Trophoblast cell (in vitro differentiated cells and primary cell): ENCODE data around the gene RHOBTB3.

ENCODE experiments used
- DNase-seq, 2 donors: peaks; one replicate each; pipeline ENCODE4 v3.0.0-alpha.2; 2016
- H2AFZ ChIP-seq: 2 replicates; pipeline ENCODE4 v1.6.1; 2013; ENCODE audit warnings: low read length, moderate library complexity, mild to moderate bottlenecking; ENCODE audit not compliant: insufficient read depth, poor library complexity
- H2AK5ac ChIP-seq: 2 replicates; pipeline ENCODE4 v1.6.1; 2013; ENCODE audit warnings: mild to moderate bottlenecking, low read length
- H2BK120ac ChIP-seq: 2 replicates; pipeline ENCODE4 v1.6.1; 2013; ENCODE audit warnings: low read length, mild to moderate bottlenecking, moderate library complexity; ENCODE audit not compliant: insufficient read depth, poor library complexity
- H2BK12ac ChIP-seq: 2 replicates; pipeline ENCODE4 v1.6.1; 2013; ENCODE audit warnings: mild to moderate bottlenecking, low read length, moderate library complexity
- H2BK5ac ChIP-seq: 2 replicates; pipeline ENCODE4 v1.6.1; 2013; ENCODE audit warnings: low read length, low read depth, moderate library complexity, mild to moderate bottlenecking; ENCODE audit not compliant: poor library complexity
- H3K14ac ChIP-seq: 2 replicates; pipeline ENCODE4 v1.6.1; 2013; ENCODE audit warnings: mild to moderate bottlenecking, low read length
- H3K18ac ChIP-seq: 2 replicates; pipeline ENCODE4 v1.6.1; 2013; ENCODE audit warnings: mild to moderate bottlenecking, low read length
- H3K23ac ChIP-seq: 2 replicates; pipeline ENCODE4 v1.6.1; 2013; ENCODE audit warnings: low read length
- H3K27ac ChIP-seq: 2 replicates; pipeline ENCODE4 v1.5.1; 2013; ENCODE audit warnings: low read depth, mild to moderate bottlenecking, inconsistent platforms, low read length, moderate library complexity
- H3K27me3 ChIP-seq: 2 replicates; pipeline ENCODE4 v1.6.1; 2013; ENCODE audit warnings: inconsistent platforms, mild to moderate bottlenecking, low read length, moderate library complexity; ENCODE audit not compliant: insufficient read depth
- H3K36me3 ChIP-seq, 2 experiments: 1 replicate in 1 of 2; 2 replicates in 1 of 2; pipeline ENCODE4 v1.6.1; 2013; ENCODE audit warnings: low read length in 2 of 2, mild to moderate bottlenecking in 2 of 2, moderate library complexity in 1 of 2; ENCODE audit not compliant: insufficient read depth in 2 of 2, control insufficient read depth in 1 of 2
- H3K4ac ChIP-seq: 2 replicates; pipeline ENCODE4 v1.6.1; 2013; ENCODE audit warnings: low read depth, mild to moderate bottlenecking, low read length, moderate library complexity
- H3K4me1 ChIP-seq, 2 experiments: 1 replicate in 1 of 2; 2 replicates in 1 of 2; pipeline ENCODE4 v1.6.1; 2013; ENCODE audit warnings: low read length in 2 of 2, mild to moderate bottlenecking in 2 of 2, moderate library complexity in 1 of 2; ENCODE audit not compliant: insufficient read depth in 2 of 2, control insufficient read depth in 1 of 2
- H3K4me2 ChIP-seq: 2 replicates; pipeline ENCODE4 v1.6.1; 2013; ENCODE audit warnings: inconsistent platforms, mild to moderate bottlenecking, low read length, moderate library complexity
- H3K4me3 ChIP-seq: 2 replicates; pipeline ENCODE4 v1.5.1; 2013; ENCODE audit warnings: mild to moderate bottlenecking, low read depth, low read length, inconsistent platforms
- H3K79me1 ChIP-seq: one replicate; pipeline ENCODE4 v1.6.1; 2013; ENCODE audit warnings: low read length
- H3K79me2 ChIP-seq: 2 replicates; pipeline ENCODE4 v1.6.1; 2013; ENCODE audit warnings: low read length, mild to moderate bottlenecking; ENCODE audit not compliant: control insufficient read depth, insufficient read depth, poor library complexity
- H3K9ac ChIP-seq: 2 replicates; pipeline ENCODE4 v1.6.1; 2013; ENCODE audit warnings: mild to moderate bottlenecking, low read length
- H3K9me3 ChIP-seq: 2 replicates; pipeline ENCODE4 v1.6.1; 2013; ENCODE audit warnings: low read depth, mild to moderate bottlenecking, control low read depth, inconsistent platforms, low read length; ENCODE audit not compliant: insufficient read depth
- H4K12ac ChIP-seq: 2 replicates; pipeline ENCODE4 v1.6.1; 2013; ENCODE audit warnings: low read depth, mild to moderate bottlenecking, low read length, moderate library complexity
- H4K8ac ChIP-seq: 2 replicates; pipeline ENCODE4 v1.6.1; 2013; ENCODE audit warnings: low read depth, mild to moderate bottlenecking, low read length, moderate library complexity
- H4K91ac ChIP-seq: one replicate; pipeline ENCODE4 v1.6.1; 2013; ENCODE audit warnings: low read depth, mild to moderate bottlenecking, low read length, moderate library complexity
- WGBS: extraction: QIAGEN DNeasy Blood & Tissue Kit; methylation state at CpG from one replicate; pipeline ENCODE4 v1.1.7; 2013; ENCODE audit warnings: missing lambda C conversion rate; ENCODE audit not compliant: insufficient read length, insufficient coverage; ENCODE audit errors: extremely low coverage; 5-methylcytosine and 5-hydroxymethylcytosine counted together

The RHOBTB3 gene

GRCh38 chr5:95768731-95769130 lies 37.6 kb downstream of the RHOBTB3 start:
- Histone ChIP-seq H3K4me1 (peaks cover 3 to 9% of the 10 kb centered on the region in 2 experiments), H2AK5ac (no peak overlapping the region), H3K36me3 (peaks cover 28 to 50% of the 10 kb centered on the region in 2 experiments), H3K79me1 (peaks cover 2% of the 10 kb centered on the region), H4K91ac (no peak overlapping the region), H2AFZ (no peak overlapping the region), H4K12ac (no peak overlapping the region), H3K9me3 (no peaks in the 10 kb centered on the region), H3K27me3 (no peaks in the 10 kb centered on the region), H2BK120ac (no peak overlapping the region), H3K27ac (no peak overlapping the region), H3K4me2 (no peak overlapping the region), H2BK5ac (no peak overlapping the region), H3K18ac (no peak overlapping the region), H3K4ac (no peak overlapping the region), H3K23ac (no peak overlapping the region), H2BK12ac (no peak overlapping the region), H3K14ac (no peak overlapping the region), H3K9ac (no peak overlapping the region), H4K8ac (no peak overlapping the region), H3K4me3 (no peak overlapping the region), H3K79me2 (no peaks in the 10 kb centered on the region)
- no CpG with 5 or more reads among the region's 9 CpGs for WGBS
- DNase-seq, result no peak

- Histone ChIP-seq H3K4me3 (no peak overlapping the region), H4K8ac (no peak overlapping the region), H3K4ac (no peak overlapping the region), H3K79me2 (no peaks in the 10 kb centered on the region), H2AK5ac (no peak overlapping the region), H3K4me1 (peaks cover 3 to 9% of the 10 kb centered on the region in 2 experiments), H3K14ac (no peak overlapping the region), H3K9me3 (no peaks in the 10 kb centered on the region), H2BK5ac (no peak overlapping the region), H2BK120ac (no peak overlapping the region), H2BK12ac (no peak overlapping the region), H3K27me3 (no peaks in the 10 kb centered on the region), H3K79me1 (no peaks in the 10 kb centered on the region), H3K27ac (no peak overlapping the region), H4K12ac (no peak overlapping the region), H3K4me2 (no peak overlapping the region), H3K23ac (no peak overlapping the region), H3K36me3 (peaks cover 24 to 41% of the 10 kb centered on the region in 2 experiments), H3K18ac (no peak overlapping the region), H2AFZ (no peak overlapping the region), H4K91ac (no peak overlapping the region), H3K9ac (no peak overlapping the region)
- DNase-seq, result no peak
- no CpG with 5 or more reads among the region's 8 CpGs for WGBS
These were observed 39.9 kb downstream of the RHOBTB3 start for GRCh38 chr5:95770830-95771708.

- Histone ChIP-seq H3K4me3 (no peak overlapping the region), H2AK5ac (no peak overlapping the region), H3K27ac (no peak overlapping the region), H3K36me3 (peaks cover 23 to 43% of the 10 kb centered on the region in 2 experiments), H2BK5ac (no peak overlapping the region), H4K91ac (no peak overlapping the region), H2BK120ac (no peak overlapping the region), H3K27me3 (no peaks in the 10 kb centered on the region), H3K9me3 (no peaks in the 10 kb centered on the region), H3K4ac (no peak overlapping the region), H3K4me1 (peaks cover 3 to 9% of the 10 kb centered on the region in 2 experiments), H4K12ac (no peak overlapping the region), H3K4me2 (no peak overlapping the region), H3K79me1 (no peaks in the 10 kb centered on the region), H3K23ac (no peak overlapping the region), H4K8ac (no peak overlapping the region), H3K14ac (no peak overlapping the region), H3K9ac (no peak overlapping the region), H3K79me2 (no peaks in the 10 kb centered on the region), H2BK12ac (no peak overlapping the region), H2AFZ (no peak overlapping the region), H3K18ac (no peak overlapping the region)
- no peak for DNase-seq
- no CpG with 5 or more reads among the region's 2 CpGs for WGBS
These were observed 40.8 kb downstream of the RHOBTB3 start for GRCh38 chr5:95771892-95772291.

GRCh38 chr5:95773335-95774059 lies 42.4 kb downstream of the RHOBTB3 start:
- no peak overlapping the region for H2AFZ ChIP-seq
- H3K9ac ChIP-seq, result no peak overlapping the region
- H4K12ac ChIP-seq, result no peak overlapping the region
- WGBS, result no CpG with 5 or more reads among the region's 3 CpGs
- no peak overlapping the region for H4K91ac ChIP-seq
- H3K36me3 ChIP-seq, result peaks cover 22 to 41% of the 10 kb centered on the region in 2 experiments
- no peak overlapping the region for H2BK12ac ChIP-seq
- H3K14ac ChIP-seq, result no peak overlapping the region
- peaks cover 3 to 9% of the 10 kb centered on the region in 2 experiments for H3K4me1 ChIP-seq
- peak overlapping the region; percentile 0 for H3K18ac ChIP-seq
- H2AK5ac ChIP-seq, result no peak overlapping the region
- H2BK5ac ChIP-seq, result no peak overlapping the region
- no peak overlapping the region for H2BK120ac ChIP-seq
- H3K4me2 ChIP-seq, result no peak overlapping the region
- no peaks in the 10 kb centered on the region for H3K27me3 ChIP-seq
- no peak overlapping the region for H4K8ac ChIP-seq
- H3K27ac ChIP-seq, result no peak overlapping the region
- H3K79me2 ChIP-seq, result no peaks in the 10 kb centered on the region
- DNase-seq, result peak in 1 of 2 donors; percentile 19
- no peak overlapping the region for H3K4ac ChIP-seq
- H3K23ac ChIP-seq, result no peak overlapping the region
- H3K4me3 ChIP-seq, result no peak overlapping the region
- no peaks in the 10 kb centered on the region for H3K9me3 ChIP-seq
- H3K79me1 ChIP-seq, result no peaks in the 10 kb centered on the region
